ENCODE measurements around the gene ST6GAL1.

Gene ST6GAL1

GRCh38 chr3:187084580-187084979, 154.3 kb downstream of the ST6GAL1 start:
- DNase-seq: no peak

- no peak for DNase-seq
Observed at GRCh38 chr3:187085021-187085666, 154.8 kb downstream of the ST6GAL1 start.

- DNase-seq: no peak
Observed at GRCh38 chr3:187085933-187086332, 155.6 kb downstream of the ST6GAL1 start.

GRCh38 chr3:187086831-187087230, 156.5 kb downstream of the ST6GAL1 start:
- DNase-seq: no peak

- DNase-seq: no peak
Observed at GRCh38 chr3:187088701-187089100, 158.4 kb downstream of the ST6GAL1 start.

- DNase-seq: no peak
Observed at GRCh38 chr3:187093320-187093719, 163.0 kb downstream of the ST6GAL1 start.

- DNase-seq: no peak
Observed at GRCh38 chr3:187098923-187099512, 168.7 kb downstream of the ST6GAL1 start.

GRCh38 chr3:187101184-187102072, 171.1 kb downstream of the ST6GAL1 start:
- DNase-seq: peak; percentile 52

- DNase-seq: no peak
Observed at GRCh38 chr3:187102073-187102634, 171.8 kb downstream of the ST6GAL1 start.

- no peak for DNase-seq
Observed at GRCh38 chr3:187103251-187103650, 172.9 kb downstream of the ST6GAL1 start.

GRCh38 chr3:187104342-187104741, 174.0 kb downstream of the ST6GAL1 start:
- no peak for DNase-seq

GRCh38 chr3:187104933-187105332, 174.6 kb downstream of the ST6GAL1 start:
- no peak for DNase-seq

- DNase-seq: no peak
Observed at GRCh38 chr3:187105700-187106099, 175.4 kb downstream of the ST6GAL1 start.

GRCh38 chr3:187107989-187108388, 177.7 kb downstream of the ST6GAL1 start:
- DNase-seq: no peak

- no peak for DNase-seq
Observed at GRCh38 chr3:187110156-187110555, 179.8 kb downstream of the ST6GAL1 start.

- DNase-seq: no peak
Observed at GRCh38 chr3:187112934-187113793, 182.8 kb downstream of the ST6GAL1 start.

- DNase-seq: no peak
Observed at GRCh38 chr3:187114511-187114910, 184.2 kb downstream of the ST6GAL1 start.

GRCh38 chr3:187120326-187120725, 190.0 kb downstream of the ST6GAL1 start:
- DNase-seq: no peak

GRCh38 chr3:187122261-187122660, 191.9 kb downstream of the ST6GAL1 start:
- no peak for DNase-seq

GRCh38 chr3:187125319-187126031, 195.1 kb downstream of the ST6GAL1 start:
- no peak for DNase-seq

Measured in NCI-H2029 (cell line).